Measurements from ENCODE around the gene ATG2A. TPM values are rescaled to one million over a fixed set of nuclear protein-coding genes. Genes with fewer than 3 reads are reported as not detected.

Gene ATG2A
- total RNA-seq, 1 donor, result 25.7 TPM

GRCh38 chr11:64856382-64857227 lies 60.4 kb downstream of the ATG2A start:
- TF ChIP-seq CTCF (IDR thresholded peaks at IDR 0.05; ENCODE audit: extremely low read depth, low read depth, low read length), result peak; percentile 9
- DNase-seq (ENCODE audit: insufficient read length, low spot score, missing footprints), result peak; percentile 98
- H3K79me2 ChIP-seq (ENCODE audit: insufficient read depth, low read length), result peaks cover 77% of the 10 kb centered on the region
- H3K27me3 ChIP-seq (ENCODE audit: insufficient read depth, low read length), result no peaks in the 10 kb centered on the region
- H3K9me3 ChIP-seq (ENCODE audit: low read depth, low read length), result no peaks in the 10 kb centered on the region
- H2AFZ ChIP-seq (ENCODE audit: low read length), result no peak overlapping the region
- H3K4me3 ChIP-seq (ENCODE audit: insufficient read depth, low read length), result no peak overlapping the region
- peak overlapping the region; percentile 95 for H3K27ac ChIP-seq (ENCODE audit: low read depth, low read length)
- peaks cover 56% of the 10 kb centered on the region for H3K36me3 ChIP-seq (ENCODE audit: insufficient read depth, low read length)
- H3K4me1 ChIP-seq (ENCODE audit: insufficient read depth, low read length), result peaks cover 30% of the 10 kb centered on the region
- peak overlapping the region; percentile 49 for H3K4me2 ChIP-seq (ENCODE audit: insufficient read depth, low read length)
- H4K20me1 ChIP-seq (ENCODE audit: insufficient read depth, low read length), result peaks cover 24% of the 10 kb centered on the region

GRCh38 chr11:64855596-64856304 lies 61.3 kb downstream of the ATG2A start:
- Histone ChIP-seq H2AFZ (ENCODE audit: low read length) (no peak overlapping the region), H3K4me1 (ENCODE audit: insufficient read depth, low read length) (peaks cover 37% of the 10 kb centered on the region), H3K79me2 (ENCODE audit: insufficient read depth, low read length) (peaks cover 71% of the 10 kb centered on the region), H3K4me2 (ENCODE audit: insufficient read depth, low read length) (peak overlapping the region; percentile 62), H4K20me1 (ENCODE audit: insufficient read depth, low read length) (peaks cover 24% of the 10 kb centered on the region), H3K9me3 (ENCODE audit: low read depth, low read length) (no peaks in the 10 kb centered on the region), H3K27ac (ENCODE audit: low read depth, low read length) (peak overlapping the region; percentile 95), H3K4me3 (ENCODE audit: insufficient read depth, low read length) (peak overlapping the region; percentile 53), H3K36me3 (ENCODE audit: insufficient read depth, low read length) (peaks cover 52% of the 10 kb centered on the region), H3K27me3 (ENCODE audit: insufficient read depth, low read length) (no peaks in the 10 kb centered on the region)
- peak; percentile 88 for DNase-seq (ENCODE audit: insufficient read length, low spot score, missing footprints)
- no peak for TF ChIP-seq CTCF (IDR thresholded peaks at IDR 0.05; ENCODE audit: extremely low read depth, low read depth, low read length)

- Histone ChIP-seq H3K4me3 (ENCODE audit: insufficient read depth, low read length) (peak overlapping the region; percentile 53), H3K4me1 (ENCODE audit: insufficient read depth, low read length) (peaks cover 40% of the 10 kb centered on the region), H4K20me1 (ENCODE audit: insufficient read depth, low read length) (peaks cover 20% of the 10 kb centered on the region)
Measured at GRCh38 chr11:64854534-64855502, 62.2 kb downstream of the ATG2A start.

More at GRCh38 chr11:64854534-64855502, 62.2 kb downstream of the ATG2A start:
- Histone ChIP-seq H3K4me2 (ENCODE audit: insufficient read depth, low read length) (peak overlapping the region; percentile 62), H2AFZ (ENCODE audit: low read length) (no peak overlapping the region), H3K27me3 (ENCODE audit: insufficient read depth, low read length) (no peaks in the 10 kb centered on the region), H3K79me2 (ENCODE audit: insufficient read depth, low read length) (peaks cover 62% of the 10 kb centered on the region), H3K9me3 (ENCODE audit: low read depth, low read length) (no peaks in the 10 kb centered on the region), H3K36me3 (ENCODE audit: insufficient read depth, low read length) (peaks cover 48% of the 10 kb centered on the region), H3K27ac (ENCODE audit: low read depth, low read length) (peak overlapping the region; percentile 95)
- peak; percentile 100 for DNase-seq (ENCODE audit: insufficient read length, low spot score, missing footprints)
- TF ChIP-seq CTCF (IDR thresholded peaks at IDR 0.05; ENCODE audit: extremely low read depth, low read depth, low read length), result no peak
